Stimulated activated CD4-positive, alpha-beta T cell treated with anti-CD3 and anti-CD28 coated beads, Interleukin-1b, Interleukin-23, amount 100 ng/mL, for 4 hours (primary cell): ENCODE data around the gene GRID1.

Source experiments
- DNase-seq, 2 donors: peaks; one replicate each; pipeline ENCODE4 v3.0.0-alpha.2; 2020; ENCODE audit warnings: low read depth in 2 of 2

Gene GRID1

DNA sequence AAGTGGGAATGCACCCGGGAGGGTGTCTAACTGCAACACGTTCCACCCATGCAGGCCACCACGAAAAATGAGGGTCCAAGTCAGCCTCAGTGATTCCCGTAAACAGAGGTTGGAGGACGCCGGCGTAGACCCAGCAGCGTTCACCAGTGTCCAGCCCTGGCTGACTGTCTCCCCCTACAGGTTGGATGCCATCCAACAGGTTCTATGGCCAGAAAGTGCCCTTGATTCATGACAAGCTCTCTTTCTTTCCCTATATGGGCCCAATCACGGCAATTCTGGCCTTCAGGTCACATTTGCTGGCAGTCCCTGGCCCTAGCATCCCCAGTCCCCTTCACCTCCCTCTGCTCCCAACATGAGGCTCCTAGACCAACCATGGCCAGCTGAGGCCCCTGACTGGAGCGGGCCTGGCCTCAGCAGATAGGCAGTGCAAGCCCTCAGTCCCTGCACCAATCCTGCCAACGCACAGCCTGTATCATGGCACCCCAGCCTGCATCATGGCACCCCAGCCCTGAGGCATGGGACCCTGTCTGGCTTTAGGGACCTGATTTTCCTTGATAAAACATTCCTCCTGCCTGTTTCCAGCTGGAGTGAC is 227.4 kb downstream of the GRID1 start:
- peak in 1 of 2 donors; percentile 3 for DNase-seq

DNA sequence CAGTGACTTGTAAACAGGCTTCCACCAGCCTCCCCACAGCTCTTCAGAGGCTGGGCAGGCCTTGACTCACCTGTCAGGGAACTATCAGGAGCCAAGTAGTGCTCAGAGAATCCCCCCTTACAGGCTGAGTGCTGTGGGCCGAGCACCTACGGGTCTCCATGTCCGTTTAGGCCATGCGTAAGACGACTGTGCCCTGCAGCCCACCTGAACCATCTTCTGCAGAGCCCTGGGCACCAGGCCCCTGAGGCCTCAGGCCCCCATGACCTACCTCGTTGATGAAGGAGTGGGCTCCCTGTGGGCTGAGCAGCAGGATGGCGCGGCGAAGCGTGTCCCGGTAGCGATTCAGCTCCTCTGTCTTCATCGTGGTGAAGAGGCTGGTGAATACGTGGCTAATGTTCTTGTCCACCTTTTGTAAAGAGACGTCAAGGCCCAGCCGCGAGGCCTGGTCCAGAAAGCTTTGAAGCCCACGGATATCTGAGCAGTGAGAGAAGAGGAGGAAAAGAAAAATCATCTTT is 228.0 kb downstream of the GRID1 start:
- DNase-seq = no peak

DNA sequence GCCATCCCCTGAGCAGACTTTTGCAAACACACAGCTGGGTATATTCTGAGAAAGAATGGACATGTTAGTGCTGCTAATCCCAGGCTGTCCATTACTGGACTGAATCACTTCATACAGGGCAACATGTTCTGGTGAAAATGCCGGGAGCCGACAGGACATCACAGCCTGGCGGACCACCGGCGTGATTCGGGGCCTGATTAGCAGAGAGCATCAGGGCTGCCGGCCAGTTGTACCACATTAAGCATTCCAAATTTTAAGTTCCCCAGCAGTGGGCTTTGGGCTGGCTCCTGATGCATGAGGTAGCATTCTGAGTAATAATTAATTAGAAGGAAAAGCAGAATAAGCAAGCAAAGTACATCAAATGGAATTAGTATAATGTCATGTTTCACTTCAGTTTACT is 229.0 kb downstream of the GRID1 start:
- DNase-seq = no peak

GRCh38 chr10:86136934-86137333 is 229.7 kb downstream of the GRID1 start:
- DNase-seq = no peak

DNA sequence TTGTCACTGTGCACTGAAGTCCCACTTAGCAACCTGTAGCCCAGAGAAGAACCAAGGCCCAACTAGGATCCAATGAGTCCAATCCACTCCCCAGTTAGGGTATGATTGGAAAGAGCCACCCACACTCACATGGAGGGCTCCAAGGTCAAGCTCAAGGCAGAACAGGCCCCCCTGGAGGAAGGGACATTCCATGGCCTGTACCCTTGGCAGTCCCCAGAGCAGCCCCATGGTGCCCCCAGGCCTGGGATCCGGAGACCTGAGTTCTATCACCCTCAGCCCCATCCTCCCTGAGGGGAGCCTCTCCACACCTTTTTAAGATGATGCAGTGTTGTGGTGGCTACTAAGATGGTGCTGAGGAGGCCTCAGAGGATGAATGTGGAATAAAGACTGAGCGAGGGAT is 231.4 kb downstream of the GRID1 start:
- no peak for DNase-seq

DNA sequence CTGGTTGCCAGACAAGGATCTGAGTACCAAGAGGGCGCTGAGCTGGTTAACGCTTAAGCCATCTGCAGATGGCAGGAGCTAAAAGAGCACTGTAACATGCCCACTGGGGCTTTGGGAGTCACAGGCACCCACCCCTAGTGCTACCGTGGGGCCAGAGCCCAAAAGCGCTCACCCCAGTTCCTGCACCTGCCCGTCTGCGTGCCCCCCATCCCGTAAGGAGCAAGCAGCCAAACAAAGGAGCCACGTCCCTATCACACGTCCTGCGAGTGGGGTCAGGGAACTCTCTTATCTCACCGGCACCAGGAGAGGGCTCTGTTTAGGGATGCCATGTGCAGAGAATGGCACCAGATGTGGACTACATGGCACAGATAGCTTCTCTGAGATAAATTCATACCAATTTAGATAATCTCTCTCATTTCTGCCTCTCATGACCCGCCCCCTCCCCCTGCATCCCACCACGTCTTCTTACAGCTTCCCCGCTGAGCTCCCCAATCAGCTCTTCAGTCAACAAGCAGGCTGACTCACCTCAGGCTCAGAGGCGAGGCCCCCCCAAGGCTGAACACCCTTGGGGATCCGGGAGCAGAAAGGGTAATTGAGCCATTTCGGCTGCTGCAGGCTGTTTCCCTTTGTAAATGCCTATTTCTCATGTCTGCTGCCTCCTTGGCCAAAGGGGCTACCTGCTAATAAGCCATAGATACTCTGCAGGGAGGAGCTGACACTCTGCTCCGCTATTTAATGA is 235.7 kb downstream of the GRID1 start:
- DNase-seq = no peak

GRCh38 chr10:86130041-86130440 is 236.6 kb downstream of the GRID1 start:
- no peak for DNase-seq

- DNase-seq = no peak
Measured at GRCh38 chr10:86128360-86128759, 238.2 kb downstream of the GRID1 start.

DNA sequence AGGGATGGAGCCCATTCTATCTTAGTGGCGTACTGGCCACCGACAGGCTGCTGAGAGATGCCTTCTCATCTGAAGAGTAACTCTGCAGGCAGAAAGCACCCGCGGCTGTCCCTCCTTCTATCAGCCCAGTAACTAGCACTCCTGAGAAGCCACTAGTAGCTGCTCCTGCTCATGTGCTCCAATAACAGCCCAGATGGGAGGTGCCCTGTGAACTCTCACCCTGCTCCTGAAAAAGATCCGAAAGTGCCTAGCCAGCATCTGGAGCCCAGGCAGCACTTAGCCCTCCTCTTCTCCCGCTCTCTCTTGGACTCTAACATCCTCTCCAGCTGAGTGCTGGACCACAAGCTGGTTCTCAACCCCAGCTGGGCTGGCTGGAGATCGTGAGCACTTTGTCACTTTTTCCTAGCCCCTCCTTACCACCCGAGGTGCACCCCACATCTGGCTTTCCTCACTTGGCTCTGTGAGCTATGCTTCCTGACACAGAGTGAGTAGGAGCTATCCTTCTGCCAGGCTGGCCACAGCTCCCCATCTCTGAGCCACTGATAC is 239.2 kb downstream of the GRID1 start:
- no peak for DNase-seq

- no peak for DNase-seq
Measured at GRCh38 chr10:86124734-86125133, 241.9 kb downstream of the GRID1 start.

DNA sequence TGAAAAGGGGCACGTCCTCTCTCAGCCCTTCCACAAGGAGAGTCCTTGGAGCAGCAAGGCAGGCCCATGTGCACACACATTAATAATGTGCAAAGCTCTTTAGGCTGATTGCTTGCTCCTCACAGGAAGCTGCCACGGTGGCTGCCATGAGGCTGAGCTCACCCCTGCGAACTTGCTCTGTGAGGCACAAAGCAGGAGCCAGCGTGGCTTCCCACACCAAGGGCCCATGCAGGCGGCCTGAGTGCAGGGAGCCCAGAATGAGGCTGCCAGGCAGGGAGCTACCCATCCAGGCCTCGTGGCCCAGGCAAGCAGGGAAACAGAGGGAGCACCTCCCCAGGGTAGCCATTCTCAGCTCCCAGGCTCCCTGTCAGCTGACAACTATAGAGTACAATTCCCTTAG is 242.9 kb downstream of the GRID1 start:
- DNase-seq = no peak

- DNase-seq = no peak
Measured at GRCh38 chr10:86123304-86123703, 243.3 kb downstream of the GRID1 start.

- no peak for DNase-seq
Measured at GRCh38 chr10:86122646-86123045, 243.9 kb downstream of the GRID1 start.

GRCh38 chr10:86121200-86121599 is 245.4 kb downstream of the GRID1 start:
- DNase-seq = no peak

GRCh38 chr10:86117051-86117450 is 249.5 kb downstream of the GRID1 start:
- no peak for DNase-seq

DNA sequence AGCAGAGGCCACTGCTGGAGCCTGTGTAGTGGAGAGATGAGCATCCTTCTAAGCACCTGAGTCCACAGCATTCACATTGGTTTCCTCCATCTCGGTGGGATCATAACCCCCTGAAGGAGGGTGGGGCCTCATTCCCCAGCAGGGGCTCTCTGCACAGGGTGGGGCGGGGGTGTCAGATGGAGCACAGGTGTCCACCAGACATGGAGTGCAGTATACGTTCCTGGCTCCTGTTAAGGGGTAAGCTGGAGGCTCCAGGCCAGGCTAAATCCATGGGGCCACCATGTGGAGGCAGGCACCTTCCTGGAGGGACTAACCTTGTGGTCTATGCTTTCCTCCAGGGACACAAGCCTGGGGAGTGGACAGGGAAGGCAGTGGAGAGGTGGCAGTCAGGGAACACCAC is 252.6 kb downstream of the GRID1 start:
- no peak for DNase-seq

GRCh38 chr10:86113501-86113900 is 253.1 kb downstream of the GRID1 start:
- DNase-seq = no peak

DNA sequence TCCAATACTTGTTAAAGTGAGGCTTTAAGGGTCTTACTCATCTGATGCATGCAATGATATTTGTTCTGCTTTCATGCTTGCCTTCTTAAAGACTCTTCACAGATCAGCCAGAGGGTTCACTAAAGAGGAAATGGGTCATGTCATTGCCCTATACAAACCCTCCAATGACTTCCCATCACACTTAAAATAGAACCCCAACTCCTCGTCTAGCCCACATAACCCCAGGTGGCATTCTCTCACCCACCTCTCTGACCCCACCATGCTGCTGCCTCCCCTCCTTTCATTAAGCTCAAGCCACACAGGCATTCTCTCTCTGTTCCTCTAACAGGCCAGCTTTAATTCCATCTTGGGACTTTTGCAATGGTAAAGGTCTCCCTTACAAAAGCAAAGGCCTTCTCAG is 253.6 kb downstream of the GRID1 start:
- no peak for DNase-seq

DNA sequence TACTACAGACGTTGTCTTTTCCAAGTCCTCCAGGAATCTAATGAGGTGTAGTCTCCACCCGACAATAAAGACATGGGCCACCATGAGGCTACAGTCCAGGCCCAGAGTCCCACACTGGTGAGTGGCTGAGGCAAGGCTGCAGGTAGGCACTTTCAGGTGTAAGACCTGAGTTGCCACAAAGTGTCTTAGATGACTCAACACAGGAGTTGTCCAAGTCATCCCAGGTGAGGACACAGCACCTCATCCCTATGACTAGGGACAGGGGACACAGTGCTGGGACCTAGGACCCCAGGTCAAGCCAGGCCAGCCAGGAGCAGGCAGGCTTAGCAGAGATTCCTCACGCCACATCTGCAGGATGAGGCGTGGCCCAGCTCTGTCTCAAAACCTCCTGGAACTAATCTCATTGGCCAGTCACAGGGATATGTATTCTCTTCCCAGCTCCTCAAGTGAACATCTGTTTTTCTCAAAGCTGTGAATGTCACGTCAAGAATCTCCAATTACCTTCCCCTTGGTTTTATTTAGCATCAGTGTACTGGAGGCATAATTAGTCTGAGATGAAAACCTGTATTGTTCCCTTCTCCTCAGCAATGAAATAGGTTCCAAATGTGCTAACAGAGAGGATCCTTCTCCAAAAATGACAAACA is 254.6 kb downstream of the GRID1 start:
- no peak for DNase-seq

- DNase-seq = no peak
Measured at GRCh38 chr10:86110156-86110786, 256.3 kb downstream of the GRID1 start.

GRCh38 chr10:86109421-86109820 is 257.2 kb downstream of the GRID1 start:
- no peak for DNase-seq

DNA sequence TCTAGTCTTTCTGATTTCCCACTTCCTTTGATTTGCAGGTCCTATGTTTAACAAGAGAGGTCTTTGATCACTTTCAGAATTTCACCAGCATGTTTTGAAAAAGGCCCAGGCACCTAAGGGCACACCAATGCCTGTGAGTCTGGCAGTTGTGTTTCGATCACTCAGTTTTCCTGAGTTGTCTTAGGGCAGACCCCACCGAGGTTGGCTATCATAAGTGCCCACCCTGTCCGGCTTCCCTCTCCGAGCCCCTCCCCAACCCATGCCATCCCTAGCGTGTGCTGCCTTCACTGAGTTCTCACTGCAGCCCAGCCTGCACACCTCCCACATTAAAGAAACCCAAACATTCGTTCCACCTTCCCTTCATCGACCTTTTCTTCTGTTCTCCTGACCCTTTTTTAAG is 257.9 kb downstream of the GRID1 start:
- DNase-seq = no peak
